ENCODE data around the gene HMCN1.

Gene HMCN1

GRCh38 chr1:185733818-185734735 lies at the start of gene HMCN1:
Gene HMCN1 (plus strand): TSS chr1:185734391. CDS start chr1:185734780, 389 bp downstream.
- DNase-seq, result peak; percentile 11

- no peak for DNase-seq
Measured at GRCh38 chr1:185686821-185687778, 47.1 kb upstream of the HMCN1 start.

GRCh38 chr1:185690527-185690926 lies 43.7 kb upstream of the HMCN1 start:
- DNase-seq, result no peak

GRCh38 chr1:185693654-185694053 lies 40.5 kb upstream of the HMCN1 start:
- no peak for DNase-seq

- DNase-seq, result peak; percentile 77
Measured at GRCh38 chr1:185694081-185694480, 40.1 kb upstream of the HMCN1 start.

GRCh38 chr1:185695299-185695698 lies 38.9 kb upstream of the HMCN1 start:
- DNase-seq, result no peak

- DNase-seq, result no peak
Measured at GRCh38 chr1:185696422-185697150, 37.6 kb upstream of the HMCN1 start.

- DNase-seq, result no peak
Measured at GRCh38 chr1:185699874-185700273, 34.3 kb upstream of the HMCN1 start.

- DNase-seq, result no peak
Measured at GRCh38 chr1:185701650-185702049, 32.5 kb upstream of the HMCN1 start.

- DNase-seq, result no peak
Measured at GRCh38 chr1:185704181-185704580, 30.0 kb upstream of the HMCN1 start.

GRCh38 chr1:185716095-185716494 lies 18.1 kb upstream of the HMCN1 start:
- DNase-seq, result no peak

- no peak for DNase-seq
Measured at GRCh38 chr1:185719021-185719420, 15.2 kb upstream of the HMCN1 start.

- peak; percentile 37 for DNase-seq
Measured at GRCh38 chr1:185720633-185721272, 13.4 kb upstream of the HMCN1 start.

- DNase-seq, result no peak
Measured at GRCh38 chr1:185721553-185721952, 12.6 kb upstream of the HMCN1 start.

GRCh38 chr1:185722098-185722497 lies 12.1 kb upstream of the HMCN1 start:
- no peak for DNase-seq

- no peak for DNase-seq
Measured at GRCh38 chr1:185727726-185728125, 6.5 kb upstream of the HMCN1 start.

GRCh38 chr1:185731446-185731845 lies 2.7 kb upstream of the HMCN1 start:
- peak; percentile 7 for DNase-seq

GRCh38 chr1:185732951-185733350 lies 1.2 kb upstream of the HMCN1 start:
- no peak for DNase-seq

- no peak for DNase-seq
Measured at GRCh38 chr1:185734929-185735700, 924 bp downstream of the HMCN1 start.

- peak; percentile 22 for DNase-seq
Measured at GRCh38 chr1:185735701-185736064, 1.5 kb downstream of the HMCN1 start.

GRCh38 chr1:185739967-185740366 lies 5.8 kb downstream of the HMCN1 start:
- DNase-seq, result no peak

GRCh38 chr1:185741551-185741950 lies 7.4 kb downstream of the HMCN1 start:
- DNase-seq, result peak; percentile 27
